Calu3 (cell line): Measurements from ENCODE around the gene TANC1. TPM values are rescaled to one million over a fixed set of nuclear protein-coding genes. Genes with fewer than 3 reads are reported as not detected.

Experiments used
- BruUV-seq: library from RNA; stranded (reverse); fragments of 400-500 nt; replicated peaks from 2 replicates; lab custom pipeline; 2021; lab: Mats Ljungman, UMichigan
- CTCF ChIA-PET: fragments of 300-600 bp; sonication (Branson Sonifier 250); formaldehyde crosslinking; loops from one replicate; lab custom pipeline; 2022; ENCODE audit warnings: antibody characterized with exemption; lab: Charles Lee
- DNase-seq: peaks from one replicate; pipeline ENCODE4 v3.0.0; 2022
- H3K27ac Mint-ChIP-seq: one replicate; pipeline ENCODE4 v1.8.0; 2022; ENCODE audit warnings: mixed read lengths; ENCODE audit not compliant: unreplicated experiment
- H3K27me3 Mint-ChIP-seq: one replicate; pipeline ENCODE4 v1.8.0; 2022; ENCODE audit warnings: mixed read lengths; ENCODE audit not compliant: unreplicated experiment
- H3K36me3 Mint-ChIP-seq: one replicate; pipeline ENCODE4 v1.8.0; 2022; ENCODE audit warnings: mild to moderate bottlenecking, moderate library complexity, mixed read lengths; ENCODE audit not compliant: insufficient read depth, unreplicated experiment
- H3K4me1 Mint-ChIP-seq: one replicate; pipeline ENCODE4 v1.8.0; 2022; ENCODE audit warnings: mild to moderate bottlenecking, low read depth, mixed read lengths; ENCODE audit not compliant: unreplicated experiment
- H3K4me3 Mint-ChIP-seq: one replicate; pipeline ENCODE4 v1.8.0; 2022; ENCODE audit warnings: mild to moderate bottlenecking, low read depth, moderate library complexity, mixed read lengths; ENCODE audit not compliant: unreplicated experiment
- H3K9me3 Mint-ChIP-seq: one replicate; pipeline ENCODE4 v1.8.0; 2022; ENCODE audit warnings: low read depth, mixed read lengths; ENCODE audit not compliant: unreplicated experiment
- CTCF ChIP-seq: fragments of 200-600 bp; IDR thresholded peaks from one replicate; pipeline ENCODE4 v1.8.0; 2022; ENCODE audit warnings: antibody characterized with exemption; ENCODE audit not compliant: unreplicated experiment
- intact Hi-C: fragments of 100-400 bp; cut with micrococcal nuclease; formaldehyde crosslinking; loops from one replicate; pipeline ENCODE4 v1.10.0; 2022; ENCODE audit not compliant: unreplicated experiment
- total RNA-seq: library from RNA; stranded (reverse); gene quantifications from 2 replicates; pipeline ENCODE4 v1.2.3, GENCODE V29; 2022

Gene TANC1
- total RNA-seq, 1 experiment from 2014 or later, result 41.2 TPM

DNA sequence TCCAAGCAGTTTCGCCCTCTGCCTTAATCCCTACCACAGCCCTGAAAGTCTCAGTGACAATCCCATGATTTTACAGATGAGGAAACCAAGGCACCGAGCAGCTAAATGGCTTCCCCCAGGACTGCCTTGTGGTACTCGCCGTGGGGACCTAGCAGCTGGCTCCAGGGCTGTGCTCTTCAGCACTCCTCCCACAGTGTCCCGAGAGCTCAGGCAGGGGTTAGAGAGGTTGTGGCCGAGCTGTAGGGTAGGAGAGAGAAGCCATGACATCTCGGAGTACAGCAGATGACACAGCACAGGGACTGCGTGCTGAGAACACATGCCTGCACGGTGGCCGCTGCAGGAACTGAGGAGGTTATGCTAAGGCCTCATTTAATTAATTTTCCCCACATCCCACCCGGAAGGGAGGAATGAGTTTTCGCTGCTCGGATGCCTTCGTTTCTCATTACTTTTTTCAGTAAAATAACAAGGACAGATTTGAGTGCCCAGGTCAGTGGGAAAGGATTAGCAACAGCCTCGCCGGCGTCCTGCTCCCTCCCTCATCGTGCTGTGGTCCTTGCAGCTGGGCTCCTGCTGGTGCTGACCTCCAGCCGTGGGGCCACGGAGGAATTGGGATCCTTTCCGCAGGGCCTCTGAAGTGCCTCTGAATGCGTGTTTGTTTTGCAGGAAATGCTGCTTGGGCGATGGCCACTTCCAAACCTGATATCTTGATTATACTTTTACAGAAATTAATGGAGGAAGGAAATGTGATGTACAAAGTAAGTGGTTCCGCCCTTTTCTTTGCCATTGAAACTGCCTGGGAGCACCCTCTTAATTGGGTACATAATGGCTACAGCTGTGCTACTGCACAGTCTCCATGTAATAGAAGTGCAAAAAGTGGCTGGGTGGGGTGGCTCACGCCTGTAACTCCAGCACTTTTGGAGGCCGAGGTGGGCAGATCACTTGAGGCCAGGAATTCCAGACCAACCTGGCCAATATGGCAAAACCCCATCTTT, 256.9 kb downstream of the TANC1 start:
- no TSS peak for BruUV-seq
- no peak for DNase-seq
- TF ChIP-seq CTCF, result no peak
- Mint-ChIP-seq H3K36me3 (peaks cover 31% of the 10 kb centered on the region), H3K4me1 (no peaks in the 10 kb centered on the region), H3K4me3 (no peak overlapping the region), H3K9me3 (no peaks in the 10 kb centered on the region), H3K27me3 (no peaks in the 10 kb centered on the region), H3K27ac (no peak overlapping the region)
- CTCF ChIA-PET, result no interaction called here
- intact Hi-C loops, result no loop called here

DNA sequence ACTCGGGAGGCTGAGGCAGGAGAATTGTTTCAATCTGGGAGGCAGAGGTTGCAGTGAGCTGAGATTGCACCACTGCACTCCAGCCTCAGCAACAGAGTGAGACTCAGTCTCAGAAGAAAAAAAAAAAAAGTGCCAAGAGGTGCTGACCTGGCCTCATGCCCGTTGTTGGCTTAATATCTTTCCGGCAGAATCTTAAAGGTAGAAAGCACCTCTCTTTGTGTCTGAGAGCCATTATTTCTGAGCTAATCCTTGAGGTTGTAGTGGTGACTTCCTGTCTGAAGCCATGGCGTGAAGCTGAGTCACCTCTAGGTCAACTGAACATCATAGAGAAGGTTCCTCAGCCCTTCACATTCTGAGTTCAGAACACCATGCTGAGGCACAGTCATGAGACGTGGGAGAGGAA, 257.6 kb downstream of the TANC1 start:
- TF ChIP-seq CTCF, result no peak

GRCh38 chr2:159226608-159227385, 258.4 kb downstream of the TANC1 start:
- intact Hi-C loops, result no loop called here
- H3K4me1 Mint-ChIP-seq, result no peaks in the 10 kb centered on the region
- H3K36me3 Mint-ChIP-seq, result peaks cover 31% of the 10 kb centered on the region
- no peak overlapping the region for H3K4me3 Mint-ChIP-seq
- H3K27ac Mint-ChIP-seq, result no peak overlapping the region
- no TSS peak for BruUV-seq
- DNase-seq, result no peak
- H3K9me3 Mint-ChIP-seq, result no peaks in the 10 kb centered on the region
- H3K27me3 Mint-ChIP-seq, result no peaks in the 10 kb centered on the region
- no peak for TF ChIP-seq CTCF
- CTCF ChIA-PET, result interaction anchor here (0.7 kb wide), 3 partner anchors 296 to 666 kb away, joined by 3 to 4 read pairs (median 4); no protein-coding TSS in a partner anchor

More for the DNA sequence above, 257.6 kb downstream of the TANC1 start:
- no peak for DNase-seq
- BruUV-seq, result no TSS peak
- H3K4me3 Mint-ChIP-seq, result no peak overlapping the region
- H3K9me3 Mint-ChIP-seq, result no peaks in the 10 kb centered on the region
- CTCF ChIA-PET, result interaction anchor here (0.7 kb wide), 3 partner anchors 295 to 667 kb away, joined by 3 to 4 read pairs (median 4); no protein-coding TSS in a partner anchor
- intact Hi-C loops, result no loop called here
- H3K27me3 Mint-ChIP-seq, result no peaks in the 10 kb centered on the region
- no peaks in the 10 kb centered on the region for H3K4me1 Mint-ChIP-seq
- H3K27ac Mint-ChIP-seq, result no peak overlapping the region
- peaks cover 31% of the 10 kb centered on the region for H3K36me3 Mint-ChIP-seq

DNA sequence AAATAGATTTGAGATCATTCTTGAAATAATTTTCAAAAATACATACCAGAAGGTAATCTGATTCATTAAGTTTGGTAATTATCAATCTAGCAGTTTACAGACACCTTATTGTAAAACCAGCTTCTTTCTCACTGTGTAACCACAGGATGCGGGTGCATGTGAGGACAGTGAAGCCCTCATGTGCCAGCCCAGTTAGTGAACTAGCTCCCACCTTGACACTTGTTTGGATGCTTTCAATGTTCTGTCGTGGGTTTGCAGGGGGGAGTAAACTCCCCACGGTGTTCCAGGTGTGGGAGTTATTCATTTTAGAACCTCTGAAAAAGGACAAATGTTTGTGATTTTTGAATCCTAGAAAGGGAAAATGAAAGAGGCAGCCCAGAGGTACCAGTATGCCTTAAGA, 259.0 kb downstream of the TANC1 start:
- BruUV-seq, result no TSS peak
- no peak for TF ChIP-seq CTCF
- intact Hi-C loops, result no loop called here
- CTCF ChIA-PET, result no interaction called here
- Mint-ChIP-seq H3K4me3 (no peak overlapping the region), H3K36me3 (peaks cover 31% of the 10 kb centered on the region), H3K9me3 (no peaks in the 10 kb centered on the region), H3K27me3 (no peaks in the 10 kb centered on the region), H3K4me1 (no peaks in the 10 kb centered on the region), H3K27ac (no peak overlapping the region)
- DNase-seq, result no peak
